NCI-H510A treated with DMSO at 0.1 percent for 48 hours (cell line): ENCODE measurements around the gene NVL.
"Not testable (repeated sequence)": the region's sequence is repeated elsewhere in the genome, so short reads cannot be mapped to it uniquely, and the experiment has no call there.

ENCODE experiments used
- DNase-seq: peaks from one replicate; lab custom pipeline; 2025; lab: John Stamatoyannopoulos, UW

Gene NVL

DNA sequence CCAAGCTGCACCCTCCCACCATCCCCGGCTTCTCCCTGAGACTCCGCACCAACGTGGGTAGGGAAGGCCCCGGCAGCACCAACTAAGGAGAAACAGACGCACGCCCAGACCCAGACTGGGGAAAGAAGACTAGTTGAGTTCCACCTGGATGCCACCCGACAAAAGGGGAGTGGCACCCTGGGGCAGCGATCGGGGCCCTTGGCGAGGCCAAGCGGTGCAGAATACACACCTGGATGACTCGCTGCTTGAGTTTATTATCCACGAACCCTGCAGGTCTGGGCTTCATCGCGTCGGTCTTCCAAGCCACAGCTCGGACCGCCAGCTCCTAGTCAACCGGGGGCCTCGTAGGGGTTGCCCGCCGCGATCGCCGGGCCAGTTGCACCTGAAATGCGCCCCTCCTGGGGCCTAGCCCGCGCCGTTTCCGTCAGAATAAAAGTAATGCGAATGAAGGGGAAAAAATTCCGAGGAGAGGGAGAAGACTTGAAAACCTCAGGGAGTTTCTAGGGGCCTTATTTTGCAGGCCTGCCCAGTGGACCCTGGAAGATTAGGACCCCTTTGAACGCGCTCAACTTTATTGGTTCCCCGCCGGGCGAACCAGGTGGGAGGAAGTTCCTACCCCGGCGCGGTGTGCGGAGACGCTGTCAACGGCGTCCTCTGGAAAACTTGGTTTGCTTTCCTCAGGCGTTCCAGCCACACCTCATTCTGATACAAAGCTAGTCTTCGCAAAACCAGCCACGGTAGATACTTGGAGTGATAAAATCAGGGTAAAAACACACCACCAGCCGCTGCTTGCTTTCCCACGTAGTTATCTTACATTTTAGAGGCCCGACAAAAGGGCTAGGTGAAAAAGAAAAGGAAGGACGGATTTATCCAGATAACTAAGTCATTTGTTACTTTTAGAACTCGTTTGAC, at the start of gene NVL:
Gene NVL (minus strand): TSS at position 331 of the 912 bp plus-strand sequence. CDS start 45 bp downstream, at position 286.
- DNase-seq: peak; percentile 90

DNA sequence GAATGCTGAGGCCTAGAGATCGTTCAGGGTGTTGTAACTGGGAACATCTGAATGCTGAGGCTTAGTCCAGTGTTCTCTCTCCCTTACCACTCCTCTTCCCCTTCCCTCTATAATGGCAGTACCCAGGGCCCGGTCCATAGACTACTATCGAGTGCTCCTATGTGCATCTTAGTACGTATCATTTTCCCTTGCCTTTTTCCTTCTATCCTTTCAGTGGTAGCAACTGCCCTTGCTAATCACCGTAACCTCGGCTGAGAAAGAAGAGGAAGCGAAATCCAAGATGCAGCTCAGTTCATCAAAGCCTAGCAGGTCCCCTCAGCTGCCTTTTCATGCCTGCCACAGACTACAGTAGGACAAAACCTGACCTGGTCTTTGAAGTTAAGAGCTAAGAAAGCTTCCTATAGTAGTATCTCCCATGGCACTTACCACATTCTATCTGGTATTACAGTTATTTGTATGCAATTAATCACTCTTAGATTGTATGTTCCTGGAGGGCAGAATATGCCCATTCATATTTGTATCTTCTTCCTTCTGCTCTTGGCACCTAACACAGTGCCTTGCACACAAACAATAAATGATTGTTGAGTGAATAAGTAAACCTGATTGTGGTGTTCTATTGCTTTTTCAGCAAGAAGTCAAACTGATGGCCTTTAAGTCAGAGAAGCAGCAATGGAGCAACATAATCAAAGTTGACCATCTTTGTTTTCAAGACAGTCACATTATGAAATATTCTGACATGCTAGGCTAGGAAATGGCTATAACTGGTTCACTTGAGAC, 49.1 kb upstream of the NVL start:
- DNase-seq: no peak

DNA sequence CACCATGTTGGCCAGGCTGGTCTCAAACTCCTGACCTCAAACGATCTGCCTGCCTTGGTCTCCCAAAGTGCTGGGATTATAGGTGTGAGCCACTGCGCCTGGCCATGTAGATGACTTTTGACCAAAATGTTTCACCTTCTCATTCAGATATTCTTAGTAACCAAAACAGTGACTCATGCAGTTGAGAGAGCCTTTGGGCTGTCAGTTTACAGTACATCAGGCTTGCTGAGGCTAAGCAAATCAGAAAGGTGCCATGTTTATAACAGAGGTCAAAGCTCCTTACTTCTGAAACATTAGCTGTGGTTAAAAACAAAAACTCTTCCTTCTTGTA, 47.7 kb upstream of the NVL start:
- DNase-seq: no peak

DNA sequence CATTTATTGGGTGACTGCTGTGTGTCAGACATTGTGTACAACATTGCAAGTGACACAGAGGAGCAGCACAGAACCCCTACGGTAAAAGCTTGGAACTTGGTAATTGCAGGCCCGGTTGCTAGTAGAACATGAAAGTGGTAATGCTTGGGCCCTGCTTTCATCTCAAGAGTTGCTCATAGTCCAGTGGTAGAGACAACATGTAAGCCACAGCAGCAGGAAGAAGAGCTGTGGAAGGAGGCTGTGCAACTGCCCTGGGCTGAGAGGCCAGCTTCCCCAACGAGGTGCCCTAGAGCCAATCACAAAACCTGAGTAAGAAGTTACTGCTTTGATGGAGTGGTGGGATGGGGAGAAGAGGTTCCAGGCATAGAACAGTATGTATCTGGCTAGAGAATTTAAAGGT, 45.1 kb upstream of the NVL start:
- DNase-seq: no peak

DNA sequence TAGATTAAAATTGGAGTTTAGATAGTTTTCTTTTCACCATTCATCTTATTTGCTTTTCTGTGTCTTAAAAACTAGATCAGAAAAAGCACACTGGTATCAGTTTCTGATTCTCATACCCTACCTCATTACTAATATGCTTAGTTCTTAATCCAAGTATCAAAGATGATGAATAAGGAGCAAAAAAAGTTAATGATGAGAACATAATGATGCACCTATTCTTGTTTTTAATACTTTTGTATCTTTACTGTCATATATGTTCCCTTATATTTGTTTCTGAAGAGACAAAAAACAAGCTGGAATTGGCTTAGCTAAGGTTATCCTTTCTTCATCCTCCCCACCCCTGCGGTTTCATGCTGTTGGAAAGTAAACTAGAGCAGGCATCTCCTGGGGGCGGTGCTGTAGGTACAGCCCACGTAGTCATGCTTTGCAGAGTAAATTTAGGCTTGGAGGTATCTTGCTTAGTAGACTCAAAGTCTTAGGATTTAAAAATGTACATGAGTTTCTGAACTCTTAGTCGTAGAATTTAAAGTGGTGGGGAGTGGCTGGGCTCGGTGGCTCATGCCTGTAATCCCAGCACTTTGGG, 43.1 kb upstream of the NVL start:
- no peak for DNase-seq

DNA sequence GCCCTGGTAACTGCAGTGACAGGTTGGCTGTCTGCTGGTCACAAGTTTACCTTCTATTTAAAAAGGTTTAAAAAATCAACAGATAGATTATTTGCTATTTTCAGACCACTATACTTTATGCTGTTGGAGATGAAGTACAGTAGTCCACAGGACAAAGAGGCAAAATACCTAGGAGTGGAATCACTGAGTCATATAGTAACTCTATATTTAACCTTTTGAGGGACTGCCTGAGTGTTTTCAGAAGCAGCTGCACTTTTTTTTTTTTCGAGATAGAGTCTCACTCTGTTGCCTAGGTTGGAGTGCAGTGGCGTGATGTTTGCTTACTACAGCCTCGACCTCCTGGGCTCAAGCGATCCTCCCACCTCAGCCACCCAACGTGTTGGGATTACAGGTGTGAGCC, 38.4 kb upstream of the NVL start:
- no peak for DNase-seq

DNA sequence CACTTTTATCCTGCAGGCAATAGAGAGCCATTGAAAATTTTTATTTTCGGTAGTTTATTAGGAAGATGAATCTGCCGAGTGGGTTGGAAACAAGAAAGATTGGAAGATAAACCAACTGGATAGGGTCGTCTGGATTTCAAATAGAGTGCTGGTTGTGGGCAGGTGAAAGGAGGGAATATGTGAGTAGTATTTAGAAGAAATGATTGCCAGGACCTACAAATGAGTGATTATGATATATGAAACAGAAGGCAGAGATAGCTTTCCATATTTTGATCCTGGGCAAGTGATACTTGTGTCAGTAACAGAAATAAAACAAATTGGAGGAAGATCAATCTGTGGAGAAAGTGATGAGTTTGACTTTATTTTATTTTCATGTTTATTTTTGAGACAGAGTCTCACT, 29.2 kb upstream of the NVL start:
- DNase-seq: no peak

DNA sequence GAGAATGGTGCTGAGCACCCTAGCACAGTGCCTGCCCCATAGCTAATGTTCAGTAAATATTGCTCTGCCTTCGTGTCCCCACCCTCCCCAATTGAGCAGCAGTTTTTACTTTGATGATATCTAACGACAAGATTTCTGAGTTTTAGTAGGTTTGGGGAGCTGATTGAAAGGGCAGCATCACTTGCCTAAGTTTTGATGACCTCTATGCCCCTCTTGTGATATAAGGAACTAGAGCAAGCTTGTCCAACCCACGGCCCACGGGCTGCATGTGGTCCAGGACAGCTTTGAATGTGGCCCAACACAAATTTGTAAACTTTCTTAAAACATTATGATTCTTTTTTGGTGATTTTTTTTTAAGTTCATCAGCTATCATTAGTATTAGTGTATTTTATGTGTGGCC, 28.3 kb upstream of the NVL start:
- DNase-seq: no peak

DNA sequence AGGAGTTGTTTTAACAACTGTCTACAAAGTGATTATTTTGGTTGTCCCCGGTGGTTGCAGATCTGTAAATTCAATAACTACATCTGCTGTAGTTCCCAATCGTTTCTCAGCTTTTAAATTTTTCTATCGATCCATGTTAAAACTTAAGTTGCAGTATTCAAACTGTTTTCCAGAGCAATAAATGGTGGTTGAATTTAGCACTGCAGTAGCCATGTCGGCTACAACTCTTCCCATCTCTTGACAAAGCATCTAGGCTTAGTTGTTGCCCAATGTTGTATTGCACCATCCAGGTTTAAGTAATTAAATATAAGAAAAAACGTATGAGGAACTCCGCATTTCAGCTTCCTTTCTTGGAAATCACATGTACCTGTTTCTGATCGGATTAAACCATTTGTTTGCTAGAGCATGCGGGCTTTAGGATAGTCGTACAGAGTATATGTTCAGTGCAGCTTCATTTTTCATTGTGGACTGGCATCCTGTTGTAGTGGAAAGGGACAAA, 27.7 kb upstream of the NVL start:
- peak; percentile 60 for DNase-seq

DNA sequence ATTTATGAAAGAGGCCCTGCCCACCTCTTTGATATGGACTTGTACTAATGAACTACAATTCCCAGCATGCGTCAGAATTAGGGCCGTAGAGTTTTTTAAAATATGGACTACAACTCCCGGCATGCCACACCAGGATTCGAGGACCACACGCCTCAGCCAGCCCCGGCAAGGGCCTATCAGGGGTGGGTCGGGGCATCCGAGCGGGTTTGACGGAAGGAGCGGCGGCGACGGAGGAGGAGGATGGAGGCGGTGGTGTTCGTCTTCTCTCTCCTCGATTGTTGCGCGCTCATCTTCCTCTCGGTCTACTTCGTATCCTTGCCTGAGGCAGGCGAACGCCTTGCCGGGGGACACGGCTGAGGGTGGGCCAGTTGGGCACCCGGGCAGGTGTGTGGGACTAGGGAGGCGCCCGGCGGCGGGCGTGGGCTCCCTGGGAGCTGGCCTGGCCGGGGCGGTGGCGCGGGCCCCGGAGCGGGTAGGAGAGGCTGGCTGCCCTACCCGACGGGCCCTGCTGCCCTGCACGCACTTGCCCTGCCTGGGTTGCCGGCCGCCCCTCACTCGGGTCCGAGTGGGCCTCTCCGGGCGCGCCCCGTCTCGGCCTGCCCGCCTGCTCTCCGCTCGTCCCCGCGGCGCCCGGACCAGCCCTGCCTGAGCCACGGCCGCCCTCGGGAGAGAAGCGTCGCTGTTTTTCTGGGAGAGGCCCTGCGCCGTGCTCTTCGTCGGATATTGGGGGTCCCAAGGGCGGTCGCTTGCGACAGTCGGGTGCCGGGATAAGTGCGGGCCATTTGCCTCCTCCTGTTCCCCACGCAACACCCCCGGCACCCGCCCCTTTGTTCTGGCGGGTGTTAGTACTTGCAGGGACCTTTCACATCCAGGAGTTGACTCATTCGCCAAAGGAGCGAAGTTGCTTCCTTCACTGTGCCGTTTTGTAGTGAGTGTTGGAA, 27.0 kb upstream of the NVL start, which contains the start of gene CNIH4:
Gene CNIH4 (plus strand): TSS at position 195 of the 941 bp plus-strand sequence. CDS start 46 bp downstream, at position 241.
- peak; percentile 94 for DNase-seq

DNA sequence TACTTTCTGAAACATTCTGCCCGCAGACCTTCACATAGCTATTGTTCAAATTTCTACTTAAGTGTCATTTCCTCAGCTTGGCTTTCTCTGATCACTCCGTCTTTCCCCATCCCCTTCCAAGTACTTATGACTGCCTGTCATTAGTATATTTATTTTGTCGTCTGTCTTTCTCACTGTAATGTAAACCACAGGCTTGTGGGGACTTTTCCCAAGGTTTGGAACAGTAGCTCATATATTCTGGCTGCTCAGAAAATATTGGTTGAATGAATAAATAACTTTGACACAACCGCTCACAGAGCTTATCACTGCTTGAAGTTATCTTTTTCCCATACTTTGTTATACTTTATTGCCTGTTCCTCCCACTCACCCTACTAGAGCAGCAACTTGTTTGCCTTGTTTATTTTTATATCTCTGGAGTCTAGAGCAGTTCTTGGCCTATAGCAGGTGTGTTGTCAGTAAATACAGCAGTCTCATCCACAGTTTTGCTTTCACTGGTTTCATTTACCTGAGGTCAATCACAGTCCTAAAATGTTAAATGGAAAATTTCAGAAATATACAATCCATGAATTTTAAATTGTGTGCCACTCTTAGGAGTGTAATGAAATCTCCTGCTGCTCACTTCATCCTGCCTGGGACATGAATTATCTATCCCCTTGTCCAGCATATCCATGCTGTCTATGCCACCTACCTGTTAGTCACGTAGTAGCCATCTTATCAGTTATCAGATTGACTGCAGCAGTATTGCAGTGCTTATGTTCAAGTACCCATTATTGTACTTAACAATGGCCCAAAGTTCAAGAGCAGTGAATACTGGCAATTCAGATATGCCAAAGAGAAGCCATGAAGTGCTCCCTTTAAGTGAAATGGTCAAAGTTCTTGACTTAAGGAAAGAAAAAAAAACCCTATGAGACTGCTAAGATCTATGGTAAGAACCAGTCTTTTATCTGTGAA, 24.3 kb upstream of the NVL start:
- DNase-seq: no peak

DNA sequence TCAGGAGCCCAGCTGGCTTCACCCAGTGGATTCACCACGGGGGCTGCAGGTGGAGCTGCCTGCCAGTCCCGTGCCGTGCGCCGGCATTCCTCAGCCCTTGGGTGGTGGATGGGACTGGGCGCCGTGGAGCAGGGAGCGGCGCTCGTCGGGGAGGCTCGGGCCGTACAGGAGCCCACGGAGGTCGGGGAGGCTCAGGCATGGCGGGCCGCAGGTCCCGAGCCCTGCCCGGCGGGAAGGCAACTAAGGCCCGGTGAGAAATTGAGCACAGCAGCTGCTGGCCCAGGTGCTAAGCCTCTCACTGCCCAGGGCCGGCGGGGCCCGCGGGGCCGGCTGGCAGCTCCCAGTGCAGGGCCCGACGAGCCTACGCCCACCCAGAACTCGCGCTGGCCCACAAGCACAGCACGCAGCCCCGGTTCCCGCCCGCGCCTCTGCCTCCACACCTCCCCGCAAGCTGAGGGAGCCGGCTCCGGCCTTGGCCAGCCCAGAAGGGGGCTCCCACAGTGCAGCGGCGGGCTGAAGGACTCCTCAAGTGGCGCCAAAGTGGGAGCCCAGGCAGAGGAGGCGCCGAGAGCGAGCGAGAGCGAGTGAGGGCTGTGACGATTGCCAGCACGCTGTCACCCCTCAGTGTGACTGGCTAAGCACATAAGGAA, 22.6 kb upstream of the NVL start:
- DNase-seq: not testable (repeated sequence)

DNA sequence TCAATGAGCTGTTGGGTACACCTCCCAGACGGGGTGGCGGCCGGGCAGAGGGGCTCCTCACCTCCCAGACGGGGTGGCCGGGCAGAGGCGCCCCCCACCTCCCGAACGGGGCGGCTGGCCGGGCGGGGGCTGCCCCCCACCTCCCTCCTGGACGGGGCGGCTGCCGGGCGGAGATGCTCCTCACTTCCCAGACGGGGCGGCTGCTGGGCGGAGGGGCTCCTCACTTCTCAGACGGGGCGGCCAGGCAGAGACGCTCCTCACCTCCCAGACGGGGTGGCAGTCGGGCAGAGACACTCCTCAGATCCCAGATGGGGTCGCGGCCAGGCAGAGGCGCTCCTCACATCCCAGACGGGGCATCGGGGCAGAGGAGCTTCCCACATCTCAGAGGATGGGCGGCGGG, 19.7 kb upstream of the NVL start:
- not testable (repeated sequence) for DNase-seq

DNA sequence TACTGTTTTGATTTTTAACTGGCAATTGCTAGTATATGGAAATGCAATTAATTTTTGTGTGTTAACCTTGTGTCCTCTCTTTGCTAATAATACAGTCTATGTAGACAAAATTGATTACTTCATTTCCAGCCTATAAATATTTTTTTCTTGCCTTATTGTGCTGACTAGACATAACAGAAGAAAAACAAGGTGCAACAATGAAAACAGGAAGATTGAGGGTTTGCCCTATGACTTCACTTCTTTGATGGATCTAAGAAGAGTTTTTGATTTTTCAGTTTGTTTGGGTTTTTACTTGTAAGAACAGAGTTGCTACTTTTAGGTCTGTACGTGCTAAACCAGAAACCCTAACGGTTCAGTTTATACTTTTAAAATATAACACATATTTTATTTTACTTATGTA, 18.2 kb upstream of the NVL start:
- no peak for DNase-seq

DNA sequence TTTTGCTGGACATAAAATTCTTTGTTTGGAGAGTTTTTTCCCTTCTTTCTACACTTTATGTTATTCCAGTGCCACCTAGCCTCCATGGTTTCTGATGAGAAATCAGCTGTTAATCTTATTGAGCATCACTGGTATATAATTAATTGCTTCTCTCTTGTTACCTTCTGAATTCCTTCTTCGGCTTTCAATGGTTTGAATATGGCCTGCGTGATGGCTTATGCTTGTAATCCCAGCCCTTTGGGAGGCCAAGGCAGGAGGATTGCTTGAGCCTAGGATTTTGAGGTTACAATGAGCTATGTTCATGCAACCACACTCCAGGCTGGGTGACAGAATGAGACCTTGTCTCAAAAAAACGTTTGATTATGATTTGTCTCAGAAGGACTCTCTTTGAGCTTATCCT, 13.7 kb upstream of the NVL start:
- DNase-seq: no peak

DNA sequence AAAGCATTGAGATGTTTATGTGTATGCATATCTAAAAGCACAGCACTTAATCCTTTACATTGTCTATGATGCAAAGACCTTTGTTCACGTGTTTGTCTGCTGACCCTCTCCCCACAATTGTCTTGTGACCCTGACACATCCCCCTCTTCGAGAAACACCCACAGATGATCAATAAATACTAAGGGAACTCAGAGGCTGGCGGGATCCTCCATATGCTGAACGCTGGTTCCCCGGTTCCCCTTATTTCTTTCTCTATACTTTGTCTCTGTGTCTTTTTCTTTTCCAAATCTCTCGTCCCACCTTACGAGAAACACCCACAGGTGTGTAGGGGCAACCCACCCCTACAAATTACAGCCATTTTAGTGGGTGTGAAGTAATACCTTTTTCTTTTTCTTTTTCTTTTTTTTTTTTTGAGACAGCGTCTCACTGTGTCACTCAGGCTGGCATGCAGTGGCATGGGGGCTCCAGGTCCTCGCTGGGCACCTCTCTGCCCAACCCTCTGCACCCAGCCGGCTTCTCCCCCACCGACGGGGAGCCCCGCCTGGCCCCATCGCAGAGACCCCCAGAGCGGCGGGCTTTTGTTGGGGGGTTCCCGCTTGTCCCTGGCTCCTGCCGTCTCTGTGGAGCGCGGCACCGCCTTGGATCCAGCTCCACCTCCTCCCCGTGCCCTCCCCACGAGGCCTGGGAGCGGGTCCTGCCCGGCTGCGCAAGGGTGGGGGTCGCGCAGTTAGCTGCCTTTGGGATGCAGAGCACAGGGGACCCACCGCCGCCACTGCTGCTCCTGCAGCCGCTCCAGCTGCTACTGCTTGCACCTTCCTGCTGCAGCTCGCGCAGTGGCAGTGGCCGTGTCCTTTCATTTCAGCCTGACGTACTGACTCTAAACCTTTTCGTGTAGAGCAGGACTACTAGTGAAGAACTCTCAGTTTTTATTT, 10.7 kb upstream of the NVL start:
- DNase-seq: not testable (repeated sequence)

DNA sequence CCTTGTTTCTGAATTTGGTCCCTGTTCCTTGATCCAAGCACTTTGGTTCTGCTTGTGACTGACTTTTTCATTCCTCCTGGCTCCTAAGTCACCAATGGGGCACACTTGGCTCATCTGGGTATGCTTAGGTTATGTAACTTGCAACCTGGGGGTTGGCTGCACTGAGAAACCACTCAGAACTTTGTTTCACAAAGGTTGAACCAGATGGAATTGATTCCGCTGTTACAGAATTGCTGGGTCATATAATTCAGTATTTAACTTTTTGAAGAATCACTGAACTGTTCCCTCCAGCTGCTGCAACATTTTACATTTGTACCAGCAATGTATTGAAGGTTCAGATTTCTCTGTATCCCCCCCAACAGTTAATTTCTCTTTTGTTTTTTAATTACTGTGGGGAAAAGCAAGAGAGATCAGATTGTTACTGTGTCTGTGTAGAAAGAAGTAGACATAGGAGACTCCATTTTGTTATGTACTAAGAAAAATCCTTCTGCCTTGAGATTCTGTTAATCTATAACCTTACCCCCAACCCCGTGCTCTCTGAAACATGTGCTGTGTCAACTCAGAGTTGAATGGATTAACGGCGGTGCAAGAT, 9.6 kb upstream of the NVL start:
- no peak for DNase-seq

DNA sequence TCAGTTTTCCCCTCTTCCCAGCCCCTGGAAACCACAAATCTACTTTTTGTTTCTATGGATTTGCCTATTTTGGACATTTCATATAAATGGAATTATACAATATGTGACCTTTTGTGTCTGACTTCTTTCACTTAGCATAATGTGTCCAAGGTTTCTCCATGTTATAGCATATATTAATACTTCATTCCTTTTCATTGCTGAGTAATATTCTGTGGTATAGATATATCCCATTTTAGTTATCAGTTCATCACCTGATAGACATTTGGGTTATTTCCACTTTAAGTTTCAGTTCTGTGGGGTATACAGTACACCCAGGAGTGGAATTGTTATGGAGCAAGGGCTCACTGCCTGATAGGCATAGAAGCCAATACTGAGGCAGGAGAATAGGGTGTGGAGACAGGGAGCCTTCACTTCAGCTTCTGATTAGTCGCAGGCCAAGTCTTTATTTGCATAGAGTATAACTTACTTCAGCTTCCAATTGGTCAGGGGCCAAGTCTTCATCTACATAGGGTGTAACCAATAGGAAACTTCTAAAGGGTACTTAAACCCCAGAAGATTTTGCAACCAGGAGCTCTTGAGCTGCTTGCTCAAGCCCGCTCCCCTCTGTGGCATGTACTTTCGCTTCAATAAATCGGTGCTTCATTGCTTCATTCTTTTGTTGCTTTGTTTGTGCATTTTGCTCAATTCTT, 8.3 kb upstream of the NVL start:
- DNase-seq: no peak
